GM18505 (cell line): ENCODE results near the gene IL12A.

Experiments used
- ATAC-seq: cut with Tn5 transposase; IDR thresholded peaks from one replicate; pipeline ENCODE4 v1.9.1; 2021; ENCODE audit not compliant: unreplicated experiment
- POLR2A ChIP-seq: IDR thresholded peaks from 4 replicates; pipeline ENCODE4 v1.6.1; 2011; ENCODE audit warnings: borderline replicate concordance; ENCODE audit not compliant: insufficient read depth, insufficient read length; ENCODE audit errors: extremely low read depth

The IL12A gene

GRCh38 chr3:160001148-160001760 lies 12.6 kb downstream of the IL12A start:
- no peak for ATAC-seq
- no peak for TF ChIP-seq POLR2A

GRCh38 chr3:160001850-160002623 lies 13.4 kb downstream of the IL12A start:
- ATAC-seq = no peak
- TF ChIP-seq POLR2A = no peak

GRCh38 chr3:160003520-160004128 lies 15.0 kb downstream of the IL12A start:
- ATAC-seq = peak; percentile 70
- no peak for TF ChIP-seq POLR2A

GRCh38 chr3:160005004-160005403 lies 16.4 kb downstream of the IL12A start:
- no peak for TF ChIP-seq POLR2A
- no peak for ATAC-seq

- peak; percentile 35 for ATAC-seq
- TF ChIP-seq POLR2A = no peak
Measured at GRCh38 chr3:160006282-160007163, 17.9 kb downstream of the IL12A start.

- TF ChIP-seq POLR2A = no peak
- ATAC-seq = no peak
Measured at GRCh38 chr3:160008961-160009360, 20.3 kb downstream of the IL12A start.

GRCh38 chr3:160009525-160009924 lies 20.9 kb downstream of the IL12A start:
- no peak for ATAC-seq
- TF ChIP-seq POLR2A = no peak

- ATAC-seq = peak; percentile 44
- peak; percentile 29 for TF ChIP-seq POLR2A
Measured at GRCh38 chr3:160010578-160010977, 21.9 kb downstream of the IL12A start.

- no peak for TF ChIP-seq POLR2A
- ATAC-seq = peak; percentile 75
Measured at GRCh38 chr3:160012108-160012507, 23.5 kb downstream of the IL12A start.

GRCh38 chr3:160016972-160017371 lies 28.3 kb downstream of the IL12A start:
- ATAC-seq = no peak
- TF ChIP-seq POLR2A = no peak

GRCh38 chr3:160018959-160019358 lies 30.3 kb downstream of the IL12A start:
- no peak for ATAC-seq
- TF ChIP-seq POLR2A = no peak

GRCh38 chr3:160020057-160020711 lies 31.5 kb downstream of the IL12A start:
- no peak for ATAC-seq

More at GRCh38 chr3:160020057-160020711, 31.5 kb downstream of the IL12A start:
- TF ChIP-seq POLR2A = no peak
